8988T (cell line): Measurements from ENCODE around the gene PRKD3.

Source experiments
- DNase-seq: peaks from one replicate; pipeline ENCODE4 v3.0.0; 2011

PRKD3 gene

GRCh38 chr2:37342591-37343220 lies 18.1 kb upstream of the PRKD3 start:
- DNase-seq: no peak

- DNase-seq: no peak
Measured at GRCh38 chr2:37340637-37341036, 16.0 kb upstream of the PRKD3 start.

GRCh38 chr2:37338933-37339332 lies 14.3 kb upstream of the PRKD3 start:
- DNase-seq: no peak

GRCh38 chr2:37337620-37338280 lies 13.1 kb upstream of the PRKD3 start:
- DNase-seq: no peak

- DNase-seq: no peak
Measured at GRCh38 chr2:37335604-37336003, 11.0 kb upstream of the PRKD3 start.

GRCh38 chr2:37333256-37333655 lies 8.6 kb upstream of the PRKD3 start:
- DNase-seq: no peak

GRCh38 chr2:37332560-37332959 lies 7.9 kb upstream of the PRKD3 start:
- DNase-seq: no peak

- DNase-seq: no peak
Measured at GRCh38 chr2:37330681-37331080, 6.0 kb upstream of the PRKD3 start.

GRCh38 chr2:37326866-37327634 lies 2.4 kb upstream of the PRKD3 start:
- no peak for DNase-seq

GRCh38 chr2:37326285-37326684 lies 1.7 kb upstream of the PRKD3 start:
- no peak for DNase-seq

GRCh38 chr2:37325625-37326071 lies 1.0 kb upstream of the PRKD3 start:
- no peak for DNase-seq

- DNase-seq: no peak
Measured at GRCh38 chr2:37324536-37324785, 172 bp downstream of the PRKD3 start.

- no peak for DNase-seq
Measured at GRCh38 chr2:37323781-37324535, 675 bp downstream of the PRKD3 start.

- no peak for DNase-seq
Measured at GRCh38 chr2:37323176-37323780, 1.4 kb downstream of the PRKD3 start.

GRCh38 chr2:37322368-37322767 lies 2.3 kb downstream of the PRKD3 start:
- no peak for DNase-seq

GRCh38 chr2:37321029-37321682 lies 3.5 kb downstream of the PRKD3 start:
- no peak for DNase-seq

GRCh38 chr2:37319754-37320609 lies 4.7 kb downstream of the PRKD3 start:
- no peak for DNase-seq

GRCh38 chr2:37318401-37318800 lies 6.2 kb downstream of the PRKD3 start:
- no peak for DNase-seq

- DNase-seq: no peak
Measured at GRCh38 chr2:37317746-37318145, 6.9 kb downstream of the PRKD3 start.

GRCh38 chr2:37316181-37316580 lies 8.5 kb downstream of the PRKD3 start:
- no peak for DNase-seq

- DNase-seq: no peak
Measured at GRCh38 chr2:37315364-37315763, 9.3 kb downstream of the PRKD3 start.

- no peak for DNase-seq
Measured at GRCh38 chr2:37307500-37307899, 17.1 kb downstream of the PRKD3 start.
